SIG-M5 (cell line): ENCODE data around the gene COPG1.

Experiments used
- DNase-seq: peaks from one replicate; lab custom pipeline; 2025; lab: John Stamatoyannopoulos, UW

Gene COPG1

DNA sequence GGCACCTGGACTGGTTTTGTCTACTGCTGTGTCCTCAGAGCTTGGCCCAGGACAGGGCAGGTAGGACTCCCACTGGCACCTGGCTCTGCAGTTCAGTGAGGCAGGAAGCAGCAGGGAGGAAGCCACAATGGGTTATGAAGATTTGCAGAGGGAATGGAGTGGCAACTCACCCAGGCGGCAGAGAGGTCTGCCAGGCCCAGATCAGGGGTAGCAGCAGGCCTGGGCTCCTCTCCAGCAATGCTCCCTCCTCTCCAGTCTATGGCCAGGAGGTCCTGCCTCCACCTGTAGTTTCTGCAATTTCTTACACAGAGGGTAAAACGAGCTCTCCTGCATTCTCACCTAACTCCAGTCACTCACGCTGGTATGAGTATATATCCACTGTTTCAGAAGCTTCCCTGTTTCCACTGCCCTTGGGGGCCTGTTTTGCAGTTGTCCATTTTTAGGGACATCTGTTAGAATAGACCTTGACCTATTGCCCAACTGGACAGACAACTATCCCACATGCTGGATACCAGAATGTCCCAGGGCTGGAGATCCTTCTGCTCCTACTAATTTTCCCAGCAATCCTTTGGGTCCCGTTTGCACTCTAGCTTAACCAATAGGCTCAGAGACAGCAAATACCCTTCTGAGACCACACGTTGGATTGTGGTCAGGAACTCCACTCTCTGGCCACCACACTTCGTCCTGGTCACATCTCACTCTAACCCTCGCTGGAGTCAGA lies 64.4 kb downstream of the COPG1 start:
- DNase-seq: no peak

DNA sequence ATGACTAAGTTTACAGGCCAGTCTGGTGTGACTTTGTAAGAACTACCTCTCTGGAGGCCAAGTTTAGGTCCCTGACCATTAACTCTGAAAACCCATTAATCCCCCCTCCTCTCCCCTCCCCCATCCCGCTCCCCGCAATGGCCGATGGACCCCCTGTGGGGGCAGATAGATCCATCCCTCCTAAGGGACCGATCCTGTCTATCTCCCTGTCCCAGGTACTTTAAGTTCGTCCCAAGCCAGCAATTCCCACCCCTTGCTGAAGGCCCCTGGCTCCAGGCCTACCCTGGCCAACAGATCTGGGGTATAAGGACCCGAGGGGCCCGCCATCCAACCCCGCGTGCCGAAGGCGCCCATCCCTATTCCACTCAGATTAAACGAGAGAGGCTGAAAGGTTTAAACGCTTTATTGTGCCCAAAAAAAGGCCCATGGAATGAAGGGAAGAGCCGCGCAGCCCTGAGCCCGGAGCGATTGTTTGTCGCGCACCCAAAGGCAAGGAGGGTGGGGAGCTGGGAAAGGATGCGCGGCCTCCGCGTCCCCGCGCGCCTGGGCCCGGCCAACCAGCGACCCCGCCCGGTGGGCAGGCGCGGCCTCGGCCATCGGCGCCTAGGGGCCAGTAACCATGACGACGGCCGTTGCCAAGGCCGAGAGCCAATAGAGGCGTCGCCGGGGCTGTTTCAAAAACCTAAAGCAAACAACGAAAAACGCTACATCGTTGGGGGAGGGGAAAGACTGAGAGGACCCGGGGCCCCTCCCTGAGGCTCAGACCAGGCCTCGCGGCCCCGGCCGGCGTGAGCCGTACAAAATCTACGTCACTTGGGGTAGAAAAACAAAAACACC lies 65.2 kb downstream of the COPG1 start:
- DNase-seq: no peak

DNA sequence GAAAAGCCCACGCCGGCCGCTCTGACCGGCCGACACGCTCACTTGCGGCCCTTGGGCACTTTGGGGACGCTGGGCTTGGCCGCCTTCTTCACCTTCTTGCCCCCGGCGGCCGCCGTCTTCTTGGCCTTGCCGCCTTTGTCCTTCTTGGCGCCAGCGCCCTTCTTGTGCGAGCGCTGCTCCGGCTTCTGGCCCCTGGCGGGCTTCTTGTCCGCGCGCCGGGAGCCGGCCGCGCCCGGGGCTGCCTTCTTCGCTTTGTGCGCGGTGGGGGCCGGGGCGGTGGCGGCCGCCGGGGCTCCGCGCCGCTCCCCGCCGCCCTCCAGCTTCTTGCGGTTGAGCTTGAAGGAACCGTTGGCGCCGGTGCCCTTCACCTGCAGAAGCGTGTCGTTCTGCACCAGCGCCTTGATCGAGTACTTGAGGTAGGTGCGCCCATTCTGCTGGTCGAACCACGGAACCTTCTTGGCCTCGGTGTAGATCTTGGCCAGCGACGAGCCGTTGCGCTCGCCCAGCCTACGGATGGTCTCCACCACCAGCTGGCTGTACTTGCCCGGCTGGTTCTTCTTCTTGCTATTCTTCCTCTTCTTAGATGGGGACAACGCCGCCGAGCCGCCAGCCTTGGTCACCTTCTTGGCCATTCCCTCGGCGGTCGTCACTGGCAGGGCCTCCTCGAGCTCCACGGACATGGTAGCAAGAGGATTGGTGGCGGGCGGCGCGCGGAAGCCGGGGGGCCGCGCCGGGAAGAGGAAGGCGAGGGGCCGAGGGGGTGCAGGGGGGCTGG lies 66.0 kb downstream of the COPG1 start:
- DNase-seq: no peak

DNA sequence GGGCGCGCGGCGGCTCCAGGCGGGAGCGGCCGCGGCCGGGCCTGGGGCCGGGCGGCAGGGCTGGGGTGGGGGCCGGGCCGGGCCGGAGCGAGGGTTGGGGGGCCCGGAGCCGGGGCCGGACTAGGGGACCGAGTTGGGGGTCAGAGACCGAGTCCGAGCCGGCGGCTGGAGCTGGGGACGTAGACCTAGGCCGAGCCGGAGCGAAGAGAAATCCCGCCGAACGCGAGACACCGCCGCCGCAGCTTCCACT lies 66.5 kb downstream of the COPG1 start:
- no peak for DNase-seq

DNA sequence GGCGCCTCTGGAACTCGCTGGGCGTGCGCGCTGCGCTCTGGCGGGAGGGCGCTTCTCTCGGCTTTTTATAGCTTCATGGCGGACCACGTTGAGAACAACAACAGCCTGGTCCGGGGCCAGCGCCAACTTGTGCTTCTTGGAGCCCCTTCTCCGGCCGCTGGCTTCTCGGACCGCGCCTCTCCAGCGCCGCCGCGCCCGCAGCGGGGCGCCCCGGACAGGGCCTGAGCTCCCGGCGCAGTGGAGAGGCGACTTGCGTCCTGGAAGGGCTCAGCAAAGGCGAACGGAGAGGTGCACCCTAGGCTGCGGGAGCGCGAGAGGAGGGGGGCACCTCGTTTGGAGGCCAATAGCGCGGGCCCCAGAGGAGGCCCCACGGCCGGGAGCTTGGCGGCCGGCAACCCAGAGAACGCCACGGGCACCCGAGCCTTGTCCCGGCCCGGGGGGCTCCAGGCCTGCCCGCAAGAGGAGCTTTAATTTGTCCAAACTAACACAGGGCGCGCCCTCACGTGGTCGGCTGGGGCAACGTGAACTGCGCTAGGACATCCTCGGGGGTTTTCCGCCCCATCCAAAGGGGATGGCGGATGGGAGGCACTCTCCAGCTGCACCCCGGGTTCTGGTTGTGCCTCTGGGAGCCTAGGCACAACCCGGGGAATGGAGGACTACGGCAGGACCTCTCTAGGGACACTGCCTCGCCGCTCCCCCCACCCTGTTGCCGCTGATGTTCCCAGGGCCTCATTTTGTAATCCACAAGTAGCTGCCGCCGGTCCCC lies 67.0 kb downstream of the COPG1 start:
- DNase-seq: no peak

DNA sequence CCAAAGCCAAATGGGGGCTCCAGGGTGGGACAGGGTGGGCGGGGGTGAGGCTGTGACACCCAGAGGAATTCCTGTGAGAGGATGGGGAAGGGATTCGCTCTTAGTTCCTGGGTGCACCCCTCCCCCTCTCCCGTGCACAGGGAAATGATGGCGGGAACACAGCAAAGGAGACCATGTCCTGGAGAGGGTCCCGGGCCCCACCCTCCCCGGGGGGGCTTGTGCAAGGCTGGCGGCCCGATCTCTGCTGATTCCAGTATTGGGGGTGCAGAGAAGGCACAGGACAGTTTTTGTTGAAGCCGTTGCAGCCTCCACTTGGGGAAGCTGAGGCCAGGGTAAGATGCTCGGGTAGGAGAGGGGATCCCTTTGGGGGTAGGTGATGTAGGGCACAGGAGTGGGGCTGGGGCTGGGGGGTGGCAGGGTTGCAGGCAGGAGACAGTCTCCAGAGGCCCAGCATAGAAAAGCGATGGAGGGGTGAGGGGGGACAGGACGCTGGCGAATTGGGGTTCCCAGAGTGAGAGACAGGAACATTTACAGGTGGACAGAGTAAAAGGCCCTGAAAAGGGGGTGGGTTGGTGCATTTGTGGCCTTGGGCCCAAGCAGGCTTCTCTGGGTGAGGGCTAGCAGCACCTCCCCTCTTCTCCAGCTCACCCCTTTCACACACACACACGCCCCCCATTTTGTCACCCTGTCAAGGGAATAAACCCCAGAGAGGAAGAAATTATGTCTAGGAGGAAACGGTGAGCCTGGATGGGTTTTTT lies 67.8 kb downstream of the COPG1 start:
- DNase-seq: no peak

DNA sequence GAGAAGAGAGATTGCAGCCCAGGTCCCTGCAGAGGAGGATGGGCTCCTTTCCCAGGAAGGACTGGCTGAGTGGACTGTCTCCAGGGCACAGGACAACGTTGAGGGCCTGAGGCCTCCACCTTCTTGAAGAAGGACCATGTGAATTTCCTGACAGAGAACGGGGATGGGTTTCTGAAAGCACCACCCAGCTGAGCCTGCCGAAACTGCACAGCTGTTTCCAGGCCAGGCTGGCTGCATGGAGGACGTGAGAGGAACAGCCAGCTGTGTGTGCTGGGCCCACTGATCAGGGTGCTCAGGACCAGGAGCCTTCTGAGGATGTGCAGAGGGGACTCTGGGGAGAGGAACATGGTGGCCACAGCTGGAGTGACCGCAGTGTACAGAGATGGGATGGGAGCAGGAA lies 68.4 kb downstream of the COPG1 start:
- no peak for DNase-seq

DNA sequence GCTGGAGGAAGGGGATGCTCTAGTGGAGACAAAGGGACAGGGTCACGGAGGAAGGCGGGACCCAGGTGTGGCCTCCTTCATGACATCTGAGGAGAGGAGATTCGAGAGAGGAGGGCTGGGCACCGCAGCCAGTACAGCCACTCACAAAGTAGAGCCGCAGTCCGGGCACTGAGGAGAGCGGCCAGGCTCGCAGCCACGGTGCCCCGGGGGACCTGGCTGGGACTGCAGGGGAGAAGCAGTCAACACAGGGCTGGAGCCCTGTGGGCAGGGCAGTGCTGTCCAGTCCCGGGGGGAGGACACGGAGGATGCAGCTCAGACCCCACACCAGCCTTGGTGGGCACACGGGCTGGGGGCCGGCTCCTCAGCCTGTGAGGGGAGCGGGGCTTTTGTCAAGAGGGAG lies 69.5 kb downstream of the COPG1 start:
- DNase-seq: no peak

DNA sequence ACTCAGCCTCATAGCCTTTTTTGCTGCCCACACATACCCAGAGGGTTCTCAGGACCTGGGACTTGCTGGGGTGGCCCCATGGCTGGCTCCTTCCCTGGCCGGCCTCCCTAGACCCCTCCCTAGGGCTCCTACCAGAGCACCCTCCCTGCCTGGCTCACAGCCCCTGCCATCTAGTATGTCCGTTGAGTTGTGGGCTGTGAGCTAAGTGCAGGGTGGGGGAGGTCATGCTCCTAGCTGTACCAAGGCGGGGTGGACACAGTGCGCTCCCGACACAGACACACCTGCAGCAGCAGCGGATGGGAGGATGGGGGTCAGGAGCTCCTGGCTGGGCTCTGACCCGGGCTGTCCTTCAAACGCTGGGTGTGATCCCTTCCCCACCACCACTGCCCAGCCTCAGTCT lies 70.9 kb downstream of the COPG1 start:
- no peak for DNase-seq

DNA sequence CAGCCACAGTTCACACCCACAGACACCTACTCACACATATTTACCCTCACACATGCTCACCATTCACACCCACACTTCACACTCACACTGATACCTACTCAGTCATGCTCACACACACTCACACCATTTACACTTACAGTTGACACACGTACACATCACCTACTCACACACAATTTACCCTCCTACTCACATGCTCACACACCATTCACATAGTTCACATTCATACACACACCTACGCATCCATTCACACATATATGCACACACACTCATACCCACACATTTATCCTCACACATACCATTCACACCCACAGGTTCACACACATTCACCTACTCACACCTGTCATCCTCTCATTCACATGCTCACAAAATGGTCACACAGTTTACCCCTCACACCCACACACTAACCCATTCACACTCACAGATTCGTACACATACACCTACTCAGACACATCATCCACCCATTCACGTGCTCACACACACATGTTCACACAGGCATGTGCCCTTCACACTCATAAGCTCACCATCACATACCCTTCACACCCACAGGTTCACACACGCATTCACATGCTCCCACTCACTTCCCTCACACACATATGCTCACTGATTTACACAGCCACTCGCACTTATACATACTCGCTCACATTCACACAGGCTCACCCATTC lies 71.5 kb downstream of the COPG1 start:
- no peak for DNase-seq

DNA sequence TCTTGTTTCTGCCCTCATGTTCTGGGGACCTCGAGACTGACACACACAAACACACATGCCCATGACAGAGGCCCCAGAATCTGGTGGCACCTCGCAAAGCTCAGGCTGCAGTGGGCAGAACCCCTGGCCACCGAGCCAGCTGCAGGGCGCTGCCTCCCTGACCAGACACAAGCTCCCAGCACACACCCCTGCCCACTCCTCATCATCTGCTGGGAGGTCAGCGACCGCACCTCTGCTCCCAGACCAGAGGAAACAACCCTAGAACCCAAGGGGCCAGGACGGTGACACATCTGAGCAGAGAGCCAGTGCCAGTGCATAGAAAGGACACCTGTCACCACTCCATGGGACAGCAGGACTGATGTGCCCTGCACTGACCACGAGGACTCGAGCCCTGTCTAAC lies 72.5 kb downstream of the COPG1 start:
- DNase-seq: no peak

DNA sequence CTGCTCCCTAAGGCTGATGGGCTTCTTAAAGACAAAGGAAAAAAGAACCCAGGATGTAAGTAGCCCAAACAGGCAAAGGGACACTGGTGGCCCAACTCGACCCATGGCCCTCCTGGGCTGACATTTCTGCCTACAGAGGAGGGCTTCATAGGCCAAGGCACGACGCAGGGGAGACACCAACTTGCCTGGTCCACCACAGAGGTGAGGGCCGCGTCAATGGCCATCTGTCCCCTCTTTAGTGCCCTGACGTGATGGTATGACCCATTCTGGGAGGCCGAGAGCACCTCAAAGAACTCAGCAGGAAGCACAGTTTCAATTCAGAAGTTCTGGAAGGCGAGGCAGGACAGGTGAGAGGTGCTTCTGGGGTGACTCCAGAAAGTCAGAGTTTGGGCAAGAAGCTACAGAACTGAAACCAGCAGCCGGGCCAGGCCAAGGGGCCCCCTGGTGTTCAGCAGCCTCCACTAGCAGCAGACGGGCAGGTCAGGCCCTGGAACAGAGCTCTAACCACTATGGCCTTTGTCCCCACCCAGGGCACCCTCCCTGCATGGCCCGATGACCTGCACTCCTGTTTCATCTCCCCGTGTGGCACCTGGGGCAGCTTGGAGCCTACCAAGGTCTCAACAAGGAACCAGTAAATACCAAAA lies 74.4 kb downstream of the COPG1 start:
- no peak for DNase-seq

DNA sequence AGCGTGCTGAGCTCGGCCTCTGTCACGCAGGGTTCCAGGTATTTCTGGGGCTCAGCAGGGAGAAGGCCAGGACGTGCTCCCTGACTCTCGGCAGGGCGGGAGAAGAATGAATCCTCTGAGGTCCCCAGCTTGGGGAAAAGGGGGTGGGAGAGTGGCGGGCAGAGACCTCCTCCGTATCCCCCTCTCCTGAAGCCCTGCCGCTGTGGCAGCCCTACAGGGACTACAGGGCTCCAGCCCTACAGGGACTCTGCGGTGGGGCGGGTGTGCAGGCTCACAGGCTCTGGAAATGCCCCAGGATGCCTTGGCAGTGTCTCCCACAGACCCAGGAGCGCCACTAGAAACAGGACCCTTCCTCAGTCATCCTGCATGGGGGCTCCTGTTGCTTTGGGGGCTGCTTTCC lies 75.4 kb downstream of the COPG1 start:
- no peak for DNase-seq

DNA sequence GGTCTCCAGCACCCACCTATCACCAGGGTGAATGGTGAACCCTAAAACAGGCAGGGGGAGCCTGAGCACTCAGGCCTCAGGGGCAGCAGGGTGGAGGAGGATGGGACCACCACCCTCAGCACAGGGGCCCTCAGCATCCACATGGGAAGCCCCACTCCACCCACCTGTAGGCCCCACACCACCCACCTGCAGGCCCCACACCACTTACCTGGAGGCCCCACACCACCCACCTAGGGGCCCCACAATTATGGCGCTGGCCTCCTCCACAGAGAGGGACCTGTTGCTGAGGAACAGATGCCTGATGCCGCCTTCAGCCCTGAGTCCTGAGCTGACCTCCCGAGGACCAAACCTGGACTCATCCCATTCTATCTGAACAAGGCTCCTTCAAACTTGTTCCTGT lies 76.0 kb downstream of the COPG1 start:
- DNase-seq: no peak

DNA sequence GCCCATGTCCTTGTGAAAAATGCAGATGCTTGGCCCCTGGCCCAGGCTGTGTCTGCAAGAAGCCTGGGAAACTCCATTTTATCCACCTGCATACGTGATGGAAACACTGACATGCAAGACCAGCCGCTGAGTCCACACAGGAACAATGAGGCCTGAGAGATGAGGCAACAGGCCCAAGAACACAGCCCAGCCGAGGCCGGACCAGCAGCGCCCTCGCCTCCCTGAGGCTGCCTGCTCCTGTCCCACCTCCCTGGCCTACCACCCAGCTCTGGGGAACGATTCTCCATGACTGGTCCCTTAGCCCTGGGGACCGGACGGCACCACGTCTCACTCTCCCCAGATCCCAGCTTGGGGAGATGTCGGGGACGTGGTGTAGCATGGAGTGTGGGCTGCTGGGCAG lies 76.7 kb downstream of the COPG1 start:
- DNase-seq: no peak

DNA sequence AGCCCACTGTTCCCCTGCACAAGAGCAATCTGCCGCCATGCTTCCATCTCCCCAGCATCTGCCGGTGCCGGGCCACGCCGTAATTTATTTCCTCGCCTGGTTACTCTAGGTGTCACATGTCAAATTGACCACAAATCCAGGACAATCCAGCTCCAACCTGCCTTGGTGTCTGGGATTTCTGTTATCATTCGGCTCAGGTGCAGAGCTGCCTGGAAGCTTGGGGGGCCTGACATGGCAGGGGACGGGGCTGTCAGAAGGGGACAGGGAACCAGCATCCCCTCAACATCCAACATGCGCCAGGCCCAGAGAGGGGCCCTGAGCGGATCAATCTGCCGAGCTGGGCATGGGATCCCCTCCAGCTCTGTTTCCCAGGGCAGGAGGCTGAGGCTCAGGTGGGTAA lies 77.2 kb downstream of the COPG1 start:
- DNase-seq: no peak
